ENCODE data around the gene SLC4A4.

The SLC4A4 gene

GRCh38 chr4:71583971-71584370 lies 245.2 kb downstream of the SLC4A4 start:
- no peak for DNase-seq (ENCODE audit: low spot score)
- Histone ChIP-seq H3K4me3 (no peak overlapping the region), H3K27ac (no peak overlapping the region)
- no peak for TF ChIP-seq CTCF (IDR thresholded peaks at IDR 0.05)

- no peak overlapping the region for H3K4me3 ChIP-seq
- TF ChIP-seq CTCF (IDR thresholded peaks at IDR 0.05) = no peak
- H3K27ac ChIP-seq = no peak overlapping the region
- DNase-seq (ENCODE audit: low spot score) = no peak
Measured at GRCh38 chr4:71584585-71584984, 245.8 kb downstream of the SLC4A4 start.

GRCh38 chr4:71586087-71586763 lies 247.4 kb downstream of the SLC4A4 start:
- H3K4me3 ChIP-seq = no peak overlapping the region
- no peak for DNase-seq (ENCODE audit: low spot score)
- no peak for TF ChIP-seq CTCF (IDR thresholded peaks at IDR 0.05)
- no peak overlapping the region for H3K27ac ChIP-seq

GRCh38 chr4:71587995-71588394 lies 249.2 kb downstream of the SLC4A4 start:
- no peak overlapping the region for H3K27ac ChIP-seq
- DNase-seq (ENCODE audit: low spot score) = no peak
- H3K4me3 ChIP-seq = no peak overlapping the region
- no peak for TF ChIP-seq CTCF (IDR thresholded peaks at IDR 0.05)

- Histone ChIP-seq H3K4me3 (no peak overlapping the region), H3K27ac (no peak overlapping the region)
- DNase-seq (ENCODE audit: low spot score) = no peak
- TF ChIP-seq CTCF (IDR thresholded peaks at IDR 0.05) = no peak
Measured at GRCh38 chr4:71592793-71593192, 254.0 kb downstream of the SLC4A4 start.

GRCh38 chr4:71593311-71593710 lies 254.5 kb downstream of the SLC4A4 start:
- Histone ChIP-seq H3K4me3 (no peak overlapping the region), H3K27ac (no peak overlapping the region)
- no peak for DNase-seq (ENCODE audit: low spot score)
- no peak for TF ChIP-seq CTCF (IDR thresholded peaks at IDR 0.05)

- DNase-seq (ENCODE audit: low spot score) = no peak
- Histone ChIP-seq H3K27ac (no peak overlapping the region), H3K4me3 (no peak overlapping the region)
- TF ChIP-seq CTCF (IDR thresholded peaks at IDR 0.05) = no peak
Measured at GRCh38 chr4:71595576-71596108, 256.8 kb downstream of the SLC4A4 start.

Data from coronary artery (tissue), 2 donors.